CD4-positive, alpha-beta T cell (primary cell): ENCODE data around the gene SSPN. TPM values are rescaled to one million over a fixed set of nuclear protein-coding genes. Genes with fewer than 3 reads are reported as not detected.

ENCODE experiments used
- ATAC-seq: fragments of 200-7000 bp; cut with Tn5 transposase; one replicate; pipeline ENCODE4 v1.10.0; 2022; ENCODE audit warnings: mild to moderate bottlenecking; ENCODE audit not compliant: poor library complexity
- CTCF ChIA-PET: fragments of 350-600 bp; sonication (Branson Sonifier 250); formaldehyde crosslinking; loops from one replicate; lab custom pipeline; 2021; ENCODE audit warnings: antibody characterized with exemption, inconsistent platforms; lab: Charles Lee
- POLR2A ChIA-PET: fragments of 350-600 bp; sonication (Branson Sonifier 250); formaldehyde crosslinking; loops from one replicate; lab custom pipeline; 2021; ENCODE audit warnings: antibody characterized with exemption, inconsistent platforms; lab: Charles Lee
- DNase-seq, 14 experiments: peaks; one replicate each; pipeline ENCODE4 v3.0.0-alpha.2; 2013 to 2020; ENCODE audit warnings: mixed read lengths in 2 of 14
- H3K27ac ChIP-seq, 2 donors: one replicate each; pipeline versions ENCODE4 v1.5.1 to v1.7.0; 2013; ENCODE audit warnings: low read length in 2 of 2, low read depth in 1 of 2, mild to moderate bottlenecking in 1 of 2
- H3K27me3 ChIP-seq, 2 experiments: 1 replicate in 1 of 2; 2 replicates in 1 of 2; pipeline versions ENCODE4 v1.6.1 to v1.7.0; 2013; ENCODE audit warnings: low read length in 2 of 2, control low read depth in 1 of 2, mild to moderate bottlenecking in 1 of 2, moderate library complexity in 1 of 2; ENCODE audit not compliant: insufficient read depth in 2 of 2, control insufficient read depth in 1 of 2
- H3K36me3 ChIP-seq: one replicate; pipeline ENCODE4 v1.6.1; 2013; ENCODE audit warnings: low read length, control low read depth; ENCODE audit not compliant: insufficient read depth
- H3K4me1 ChIP-seq: one replicate; pipeline ENCODE4 v1.6.1; 2013; ENCODE audit warnings: low read length, control low read depth; ENCODE audit not compliant: insufficient read depth
- H3K4me3 ChIP-seq: one replicate; pipeline ENCODE4 v1.5.1; 2013; ENCODE audit warnings: mild to moderate bottlenecking, low read length, moderate library complexity
- H3K9me3 ChIP-seq, 2 experiments: 1 replicate in 1 of 2; 2 replicates in 1 of 2; pipeline versions ENCODE4 v1.6.1 to v1.7.0; 2013; ENCODE audit warnings: low read length in 2 of 2, mild to moderate bottlenecking in 2 of 2, control low read depth in 1 of 2, moderate library complexity in 1 of 2; ENCODE audit not compliant: control insufficient read depth in 1 of 2, insufficient read depth in 1 of 2
- H3K27ac Mint-ChIP-seq: one replicate; pipeline ENCODE4 v1.8.0; 2020; ENCODE audit warnings: mixed read lengths
- H3K27me3 Mint-ChIP-seq: one replicate; pipeline ENCODE4 v1.8.0; 2021; ENCODE audit warnings: mixed read lengths
- H3K36me3 Mint-ChIP-seq: one replicate; pipeline ENCODE4 v1.8.0; 2021; ENCODE audit warnings: low read depth, mixed read lengths
- H3K4me1 Mint-ChIP-seq: one replicate; pipeline ENCODE4 v1.8.0; 2021; ENCODE audit warnings: low read depth, mixed read lengths
- H3K4me3 Mint-ChIP-seq: one replicate; pipeline ENCODE4 v1.8.0; 2020; ENCODE audit warnings: mild to moderate bottlenecking, mixed read lengths
- H3K9me3 Mint-ChIP-seq: one replicate; pipeline ENCODE4 v1.8.0; 2020; ENCODE audit warnings: mixed read lengths
- intact Hi-C, 2 experiments: fragments of 100-400 bp; cut with DNase I in 1 of 2; cut with micrococcal nuclease in 1 of 2; formaldehyde crosslinking; loops; one replicate each; pipeline versions ENCODE4 v1.15.1 to v1.9.0; 2023 to 2025; cut with DNase I, micrococcal nuclease
- total RNA-seq, 174 experiments: library from RNA in 2 of 174; stranded (reverse) in 2 of 174; gene quantifications; one replicate each; pipeline ENCODE4 v1.2.3 and lab custom pipeline; 2021 to 2026
- TF ChIP-seq, protein P1 (sequence below): fragments of 200-600 bp; IDR thresholded peaks from one replicate; pipeline ENCODE4 v1.8.0; 2022; ENCODE audit warnings: antibody characterized with exemption, mild to moderate bottlenecking

The SSPN gene
- total RNA-seq, 2 experiments from 2014 or later = not detected

DNA sequence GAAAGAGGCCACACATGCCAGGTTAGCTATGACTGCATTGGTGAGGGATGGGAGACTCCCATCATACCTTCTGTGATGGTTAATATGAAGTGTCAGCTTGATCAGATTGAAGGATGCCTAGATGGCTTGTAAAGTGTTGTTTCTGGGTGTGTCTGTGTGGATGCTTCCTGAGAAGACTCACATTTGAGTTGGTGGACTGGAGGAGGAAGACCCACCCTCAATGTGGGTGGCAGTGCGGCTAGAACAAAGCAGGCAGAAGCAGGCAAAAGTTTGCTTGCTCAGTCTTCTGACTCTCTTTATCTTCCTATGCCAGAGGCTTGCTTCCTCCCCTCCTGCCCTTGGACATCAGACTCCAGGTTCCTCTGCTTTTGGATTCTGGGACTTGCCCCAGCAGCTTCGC, 88.2 kb downstream of the SSPN start:
- Mint-ChIP-seq H3K27ac (no peak overlapping the region), H3K4me3 (no peak overlapping the region), H3K4me1 (no peaks in the 10 kb centered on the region), H3K36me3 (no peaks in the 10 kb centered on the region), H3K27me3 (no peaks in the 10 kb centered on the region), H3K9me3 (no peaks in the 10 kb centered on the region)
- H3K4me3 ChIP-seq = no peak overlapping the region
- intact Hi-C loops = no loop called here
- TF ChIP-seq, protein P1, sequence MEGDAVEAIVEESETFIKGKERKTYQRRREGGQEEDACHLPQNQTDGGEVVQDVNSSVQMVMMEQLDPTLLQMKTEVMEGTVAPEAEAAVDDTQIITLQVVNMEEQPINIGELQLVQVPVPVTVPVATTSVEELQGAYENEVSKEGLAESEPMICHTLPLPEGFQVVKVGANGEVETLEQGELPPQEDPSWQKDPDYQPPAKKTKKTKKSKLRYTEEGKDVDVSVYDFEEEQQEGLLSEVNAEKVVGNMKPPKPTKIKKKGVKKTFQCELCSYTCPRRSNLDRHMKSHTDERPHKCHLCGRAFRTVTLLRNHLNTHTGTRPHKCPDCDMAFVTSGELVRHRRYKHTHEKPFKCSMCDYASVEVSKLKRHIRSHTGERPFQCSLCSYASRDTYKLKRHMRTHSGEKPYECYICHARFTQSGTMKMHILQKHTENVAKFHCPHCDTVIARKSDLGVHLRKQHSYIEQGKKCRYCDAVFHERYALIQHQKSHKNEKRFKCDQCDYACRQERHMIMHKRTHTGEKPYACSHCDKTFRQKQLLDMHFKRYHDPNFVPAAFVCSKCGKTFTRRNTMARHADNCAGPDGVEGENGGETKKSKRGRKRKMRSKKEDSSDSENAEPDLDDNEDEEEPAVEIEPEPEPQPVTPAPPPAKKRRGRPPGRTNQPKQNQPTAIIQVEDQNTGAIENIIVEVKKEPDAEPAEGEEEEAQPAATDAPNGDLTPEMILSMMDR = no peak
- H3K27me3 ChIP-seq = no peaks in the 10 kb centered on the region
- ATAC-seq (no peak), DNase-seq (no peak)
- no peaks in the 10 kb centered on the region for H3K36me3 ChIP-seq
- H3K9me3 ChIP-seq = peaks cover 0 to 6% of the 10 kb centered on the region in 2 experiments
- ChIA-PET POLR2A (no interaction called here), CTCF (no interaction called here)
- no peaks in the 10 kb centered on the region for H3K4me1 ChIP-seq
- H3K27ac ChIP-seq = no peak overlapping the region

DNA sequence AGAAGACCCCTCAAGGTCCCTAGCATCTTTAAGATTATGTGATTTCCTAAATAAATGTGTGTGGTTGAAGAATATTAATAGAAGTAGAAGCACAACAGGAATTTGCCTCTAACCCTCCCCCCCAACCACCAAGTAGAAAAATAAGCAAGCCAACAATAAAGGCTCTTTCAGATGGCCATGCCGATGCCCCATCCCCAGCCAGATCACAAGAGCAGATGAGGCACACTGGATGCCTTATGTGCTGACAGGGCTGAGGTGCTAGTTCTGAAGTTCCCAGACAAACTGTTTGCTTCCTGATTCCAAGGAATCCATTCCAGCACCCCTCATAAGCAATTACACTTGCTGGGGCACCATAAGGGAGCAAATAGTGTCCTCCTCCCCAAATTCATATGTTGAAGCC, 90.0 kb downstream of the SSPN start:
- DNase-seq (no peak), ATAC-seq (no peak)
- no peaks in the 10 kb centered on the region for H3K4me1 Mint-ChIP-seq
- no peaks in the 10 kb centered on the region for H3K36me3 Mint-ChIP-seq
- no peak overlapping the region for H3K4me3 Mint-ChIP-seq
- no peaks in the 10 kb centered on the region for H3K27me3 Mint-ChIP-seq
- CTCF ChIA-PET = no interaction called here
- H3K4me3 ChIP-seq = no peak overlapping the region
- TF ChIP-seq, protein P1 = no peak
- H3K9me3 ChIP-seq = peaks cover 0 to 6% of the 10 kb centered on the region in 2 experiments
- no peaks in the 10 kb centered on the region for H3K36me3 ChIP-seq
- H3K4me1 ChIP-seq = no peaks in the 10 kb centered on the region
- POLR2A ChIA-PET = no interaction called here
- H3K27ac ChIP-seq = no peak overlapping the region
- no peak overlapping the region for H3K27ac Mint-ChIP-seq
- H3K9me3 Mint-ChIP-seq = no peaks in the 10 kb centered on the region
- no peaks in the 10 kb centered on the region for H3K27me3 ChIP-seq
- intact Hi-C loops = no loop called here

DNA sequence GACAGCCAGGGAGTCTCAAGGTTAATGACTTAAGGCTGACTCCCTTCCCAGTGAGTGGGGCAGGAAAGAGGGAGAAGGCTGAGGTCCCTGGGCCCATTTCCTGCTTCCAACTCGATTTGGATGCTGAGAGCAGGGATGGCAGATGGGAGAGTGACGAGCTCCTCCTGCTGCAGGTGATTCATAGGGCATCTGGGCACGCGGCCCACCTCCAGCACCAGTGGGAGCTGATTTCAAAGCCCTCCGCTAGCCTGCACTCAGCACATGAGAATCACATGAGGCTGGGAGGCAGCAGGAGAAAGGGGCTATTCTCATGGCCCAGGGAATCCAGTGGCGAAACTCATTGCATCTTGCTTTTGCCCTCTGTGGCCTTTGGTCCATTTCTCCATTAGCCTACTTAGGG, 90.8 kb downstream of the SSPN start:
- H3K9me3 Mint-ChIP-seq = no peaks in the 10 kb centered on the region
- intact Hi-C loops = loop anchor here in 1 of 2 experiments (1.0 kb wide), 1 partner anchor 31 kb away; no protein-coding TSS in a partner anchor
- no peaks in the 10 kb centered on the region for H3K4me1 ChIP-seq
- no peaks in the 10 kb centered on the region for H3K36me3 ChIP-seq
- H3K36me3 Mint-ChIP-seq = no peaks in the 10 kb centered on the region
- H3K9me3 ChIP-seq = peaks cover 0 to 6% of the 10 kb centered on the region in 2 experiments
- H3K27me3 ChIP-seq = no peaks in the 10 kb centered on the region
- CTCF ChIA-PET = no interaction called here
- H3K4me3 Mint-ChIP-seq = no peak overlapping the region
- H3K27me3 Mint-ChIP-seq = no peaks in the 10 kb centered on the region
- TF ChIP-seq, protein P1 = no peak
- H3K27ac ChIP-seq = no peak overlapping the region
- POLR2A ChIA-PET = no interaction called here
- H3K4me1 Mint-ChIP-seq = no peaks in the 10 kb centered on the region
- H3K4me3 ChIP-seq = no peak overlapping the region
- H3K27ac Mint-ChIP-seq = no peak overlapping the region
- no peak for DNase-seq
- no peak for ATAC-seq
